Neural crest cell (in vitro differentiated cells): Measurements from ENCODE around the gene PSMF1. TPM values are rescaled to one million over a fixed set of nuclear protein-coding genes. Genes with fewer than 3 reads are reported as not detected.
A peak's percentile ranks its signal among the peaks of the same experiment; 100 is the strongest.

Experiments
- DNase-seq: peaks from one replicate; pipeline ENCODE4 v3.0.0; 2021; ENCODE audit warnings: low read depth, mixed read lengths, low spot score
- H3K27ac Mint-ChIP-seq: one replicate; pipeline ENCODE4 v1.8.0; 2021; ENCODE audit warnings: mild to moderate bottlenecking, mixed read lengths; ENCODE audit not compliant: unreplicated experiment
- H3K27me3 Mint-ChIP-seq: 2 replicates; pipeline ENCODE4 v1.8.0; 2021; ENCODE audit warnings: low read depth, mild to moderate bottlenecking, mixed read lengths
- H3K36me3 Mint-ChIP-seq: 2 replicates; pipeline ENCODE4 v1.8.0; 2021; ENCODE audit warnings: low read depth, mild to moderate bottlenecking, mixed read lengths
- H3K4me1 Mint-ChIP-seq: 2 replicates; pipeline ENCODE4 v1.8.0; 2021; ENCODE audit warnings: mixed read lengths
- H3K4me3 Mint-ChIP-seq: one replicate; pipeline ENCODE4 v1.8.0; 2021; ENCODE audit warnings: mild to moderate bottlenecking, mixed read lengths
- H3K9me3 Mint-ChIP-seq: 2 replicates; pipeline ENCODE4 v1.8.0; 2021; ENCODE audit warnings: mixed read lengths
- CTCF ChIP-seq: fragments of 200-600 bp; sonication (generic); conservative IDR thresholded peaks from 2 replicates; pipeline ENCODE4 v1.5.0; 2021; ENCODE audit warnings: antibody characterized with exemption, mild to moderate bottlenecking
- total RNA-seq: library from RNA; stranded (reverse); gene quantifications from 2 replicates; pipeline ENCODE4 v1.2.1, GENCODE V29; 2021

The PSMF1 gene
- total RNA-seq, 1 donor from 2014 or later = 107 TPM

GRCh38 chr20:1178103-1178502 is 59.7 kb downstream of the PSMF1 start:
- Mint-ChIP-seq H3K27ac (no peak overlapping the region), H3K9me3 (no peaks in the 10 kb centered on the region), H3K4me1 (no peaks in the 10 kb centered on the region), H3K36me3 (peaks cover 2% of the 10 kb centered on the region), H3K4me3 (no peak overlapping the region), H3K27me3 (peaks cover 13% of the 10 kb centered on the region)
- TF ChIP-seq CTCF = no peak
- no peak for DNase-seq

- TF ChIP-seq CTCF = no peak
- Mint-ChIP-seq H3K36me3 (peaks cover 2% of the 10 kb centered on the region), H3K9me3 (no peaks in the 10 kb centered on the region), H3K4me1 (no peaks in the 10 kb centered on the region), H3K27me3 (peaks cover 19% of the 10 kb centered on the region), H3K27ac (no peak overlapping the region), H3K4me3 (no peak overlapping the region)
- no peak for DNase-seq
Measured at GRCh38 chr20:1178623-1179022, 60.2 kb downstream of the PSMF1 start.

GRCh38 chr20:1180949-1181348 is 62.5 kb downstream of the PSMF1 start:
- Mint-ChIP-seq H3K27me3 (peaks cover 32% of the 10 kb centered on the region), H3K36me3 (peaks cover 2% of the 10 kb centered on the region), H3K9me3 (no peaks in the 10 kb centered on the region), H3K27ac (no peak overlapping the region), H3K4me1 (peaks cover 7% of the 10 kb centered on the region), H3K4me3 (no peak overlapping the region)
- no peak for TF ChIP-seq CTCF
- DNase-seq = no peak

- H3K27ac Mint-ChIP-seq = no peak overlapping the region
- peaks cover 7% of the 10 kb centered on the region for H3K4me1 Mint-ChIP-seq
- no peak for DNase-seq
- no peaks in the 10 kb centered on the region for H3K9me3 Mint-ChIP-seq
- H3K4me3 Mint-ChIP-seq = peak overlapping the region; percentile 35
- H3K27me3 Mint-ChIP-seq = peaks cover 36% of the 10 kb centered on the region
- no peak for TF ChIP-seq CTCF
- no peaks in the 10 kb centered on the region for H3K36me3 Mint-ChIP-seq
Measured at GRCh38 chr20:1182106-1182505, 63.7 kb downstream of the PSMF1 start.

- peaks cover 7% of the 10 kb centered on the region for H3K4me1 Mint-ChIP-seq
- DNase-seq = no peak
- H3K36me3 Mint-ChIP-seq = no peaks in the 10 kb centered on the region
- no peaks in the 10 kb centered on the region for H3K9me3 Mint-ChIP-seq
- H3K27me3 Mint-ChIP-seq = peaks cover 36% of the 10 kb centered on the region
- peak overlapping the region; percentile 66 for H3K4me3 Mint-ChIP-seq
- no peak for TF ChIP-seq CTCF
- no peak overlapping the region for H3K27ac Mint-ChIP-seq
Measured at GRCh38 chr20:1183153-1183552, 64.8 kb downstream of the PSMF1 start.

- TF ChIP-seq CTCF = no peak
- Mint-ChIP-seq H3K36me3 (no peaks in the 10 kb centered on the region), H3K4me3 (peak overlapping the region; percentile 84), H3K4me1 (peaks cover 7% of the 10 kb centered on the region), H3K27me3 (peaks cover 39% of the 10 kb centered on the region), H3K9me3 (no peaks in the 10 kb centered on the region), H3K27ac (no peak overlapping the region)
- no peak for DNase-seq
Measured at GRCh38 chr20:1184260-1184637, 65.8 kb downstream of the PSMF1 start.
